ENCODE results near the gene MYMK. TPM values are rescaled to one million over a fixed set of nuclear protein-coding genes. Genes with fewer than 3 reads are reported as not detected.
A peak's percentile ranks its signal among the peaks of the same experiment; 100 is the strongest.

The MYMK gene
- total RNA-seq, 4 donors from 2014 or later, result not detected

GRCh38 chr9:133505186-133505830 lies 19.5 kb downstream of the MYMK start:
- H3K4me1 ChIP-seq, result no peaks in the 10 kb centered on the region
- intact Hi-C loops (cut with DNase I; ENCODE audit: low total_unique reads) (no loop called here), in situ Hi-C loops (cut with MboI; ENCODE audit: low sequenced_read_pairs in 4 of 4) (no loop called here)
- DNase-seq (no peak), ATAC-seq (no peak)
- H3K36me3 ChIP-seq, result no peaks in the 10 kb centered on the region
- no peak overlapping the region for H3K4me3 ChIP-seq
- H3K9me3 ChIP-seq, result peaks cover 0 to 6% (median 3%) of the 10 kb centered on the region in 3 donors
- H3K27me3 ChIP-seq, result peaks cover 8 to 14% (median 8%) of the 10 kb centered on the region in 3 donors
- TF ChIP-seq, protein P1, sequence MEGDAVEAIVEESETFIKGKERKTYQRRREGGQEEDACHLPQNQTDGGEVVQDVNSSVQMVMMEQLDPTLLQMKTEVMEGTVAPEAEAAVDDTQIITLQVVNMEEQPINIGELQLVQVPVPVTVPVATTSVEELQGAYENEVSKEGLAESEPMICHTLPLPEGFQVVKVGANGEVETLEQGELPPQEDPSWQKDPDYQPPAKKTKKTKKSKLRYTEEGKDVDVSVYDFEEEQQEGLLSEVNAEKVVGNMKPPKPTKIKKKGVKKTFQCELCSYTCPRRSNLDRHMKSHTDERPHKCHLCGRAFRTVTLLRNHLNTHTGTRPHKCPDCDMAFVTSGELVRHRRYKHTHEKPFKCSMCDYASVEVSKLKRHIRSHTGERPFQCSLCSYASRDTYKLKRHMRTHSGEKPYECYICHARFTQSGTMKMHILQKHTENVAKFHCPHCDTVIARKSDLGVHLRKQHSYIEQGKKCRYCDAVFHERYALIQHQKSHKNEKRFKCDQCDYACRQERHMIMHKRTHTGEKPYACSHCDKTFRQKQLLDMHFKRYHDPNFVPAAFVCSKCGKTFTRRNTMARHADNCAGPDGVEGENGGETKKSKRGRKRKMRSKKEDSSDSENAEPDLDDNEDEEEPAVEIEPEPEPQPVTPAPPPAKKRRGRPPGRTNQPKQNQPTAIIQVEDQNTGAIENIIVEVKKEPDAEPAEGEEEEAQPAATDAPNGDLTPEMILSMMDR (IDR thresholded peaks at IDR 0.05 in 4 of 5, conservative IDR thresholded peaks at IDR 0.05 in 1 of 5), result no peak
- no peak for TF ChIP-seq POLR2A (IDR thresholded peaks at IDR 0.05)
- H3K27ac ChIP-seq, result peak overlapping the region in 2 of 4 donors; percentile 18 to 54

DNA sequence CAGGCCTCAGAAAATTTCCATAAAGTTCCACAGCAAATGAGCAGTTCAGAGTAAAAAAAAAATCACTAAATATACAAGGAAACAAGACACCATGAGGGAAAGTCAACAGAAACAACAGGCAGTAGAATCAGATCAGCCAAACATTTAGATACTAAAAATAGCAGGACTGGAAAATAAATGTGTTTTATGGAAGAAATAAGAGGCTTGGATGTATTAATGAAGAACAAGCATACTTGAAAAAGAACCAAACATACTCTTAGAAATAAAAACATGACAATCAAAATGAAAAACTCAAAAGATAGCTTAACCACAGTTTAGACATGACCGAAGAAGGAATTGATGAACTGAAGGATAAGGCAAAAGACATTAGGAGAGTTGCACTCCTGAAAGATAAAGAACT lies 22.6 kb downstream of the MYMK start:
- Histone ChIP-seq H3K9me3 (peaks cover 0 to 6% (median 3%) of the 10 kb centered on the region in 3 donors), H3K27me3 (peaks cover 0 to 7% (median 0%) of the 10 kb centered on the region in 3 donors), H3K4me1 (no peaks in the 10 kb centered on the region), H3K27ac (no peak overlapping the region), H3K36me3 (no peaks in the 10 kb centered on the region), H3K4me3 (no peak overlapping the region)
- ATAC-seq (no peak), DNase-seq (no peak)
- in situ Hi-C loops (cut with MboI; ENCODE audit: low sequenced_read_pairs in 4 of 4) (no loop called here), intact Hi-C loops (cut with DNase I; ENCODE audit: low total_unique reads) (no loop called here)
- no peak for TF ChIP-seq POLR2A (IDR thresholded peaks at IDR 0.05)
- TF ChIP-seq, protein P1 (IDR thresholded peaks at IDR 0.05 in 4 of 5, conservative IDR thresholded peaks at IDR 0.05 in 1 of 5), result no peak

DNA sequence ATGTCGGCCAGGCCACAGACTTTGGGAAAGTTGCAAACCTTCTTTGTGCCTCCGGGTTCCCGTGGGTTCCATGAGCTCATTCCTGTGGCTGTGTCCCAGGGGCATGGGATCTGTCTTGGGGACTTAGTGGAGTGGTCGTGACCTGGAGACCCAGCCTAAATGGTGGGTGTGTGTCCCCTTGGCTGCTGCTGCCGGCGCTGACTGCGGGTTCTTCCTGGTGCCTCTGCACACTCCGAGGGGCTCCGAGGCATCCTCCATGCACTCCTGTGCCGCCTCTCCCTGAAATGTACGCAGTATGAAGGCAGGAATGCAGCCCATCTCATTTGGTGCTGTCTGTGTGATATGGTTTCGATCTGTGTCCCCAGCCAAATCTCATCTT lies 24.9 kb downstream of the MYMK start:
- Histone ChIP-seq H3K36me3 (no peaks in the 10 kb centered on the region), H3K9me3 (peaks cover 0 to 6% (median 3%) of the 10 kb centered on the region in 3 donors), H3K4me3 (no peak overlapping the region), H3K27ac (peak overlapping the region in 1 of 4 donors; percentile 41), H3K4me1 (no peaks in the 10 kb centered on the region), H3K27me3 (peaks cover 0 to 7% (median 2%) of the 10 kb centered on the region in 3 donors)
- no peak for ATAC-seq
- intact Hi-C loops (cut with DNase I; ENCODE audit: low total_unique reads), result no loop called here
- no peak for DNase-seq
- TF ChIP-seq, protein P1 (IDR thresholded peaks at IDR 0.05 in 4 of 5, conservative IDR thresholded peaks at IDR 0.05 in 1 of 5), result no peak
- TF ChIP-seq POLR2A (IDR thresholded peaks at IDR 0.05), result no peak
- in situ Hi-C loops (cut with MboI; ENCODE audit: low sequenced_read_pairs in 4 of 4), result loop anchor here in 1 of 4 donors (25.0 kb wide), 1 partner anchor 313 kb away; no protein-coding TSS in a partner anchor

DNA sequence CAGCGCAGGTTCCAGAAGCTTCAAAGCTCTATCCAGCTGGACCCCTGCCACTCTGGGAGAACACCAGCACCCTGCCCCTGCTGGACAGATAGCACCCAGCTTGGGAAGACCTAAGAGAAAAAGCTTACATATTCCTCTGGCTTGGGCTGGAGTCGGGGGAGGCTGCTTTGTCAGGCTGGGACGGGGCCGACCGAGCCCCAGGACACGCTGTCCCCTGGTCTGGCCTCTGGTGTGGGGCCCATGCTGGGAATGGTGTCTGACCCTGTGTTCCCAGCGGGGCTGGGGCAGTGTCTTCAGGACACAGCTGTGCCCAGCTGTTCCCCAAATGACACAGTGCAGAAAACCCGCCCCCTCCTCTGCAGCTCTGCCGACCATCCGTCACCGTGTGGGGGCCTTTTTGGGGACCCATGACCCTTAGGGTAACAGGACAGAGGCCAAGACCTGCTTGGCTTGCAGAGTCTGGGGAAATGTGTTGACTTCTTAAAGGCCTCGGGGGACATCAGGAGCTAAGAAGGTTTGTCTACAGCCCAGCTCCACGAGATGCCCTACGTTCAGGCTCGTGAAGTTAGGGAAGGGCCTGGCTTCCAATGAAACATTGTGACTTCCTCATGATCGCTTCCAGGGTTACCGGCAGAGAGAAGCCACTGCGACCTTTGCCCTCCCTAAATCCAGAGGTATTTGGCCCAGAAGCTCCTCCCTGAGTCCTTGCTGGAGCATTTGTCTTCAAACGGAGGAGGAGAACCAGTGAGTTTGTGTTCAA lies 25.4 kb downstream of the MYMK start:
- H3K27ac ChIP-seq, result peak overlapping the region in 1 of 4 donors; percentile 41
- H3K36me3 ChIP-seq, result no peaks in the 10 kb centered on the region
- TF ChIP-seq POLR2A (IDR thresholded peaks at IDR 0.05), result no peak
- TF ChIP-seq, protein P1 (IDR thresholded peaks at IDR 0.05 in 4 of 5, conservative IDR thresholded peaks at IDR 0.05 in 1 of 5), result no peak
- DNase-seq, result no peak
- H3K4me3 ChIP-seq, result no peak overlapping the region
- H3K9me3 ChIP-seq, result peaks cover 0 to 6% (median 3%) of the 10 kb centered on the region in 3 donors
- intact Hi-C loops (cut with DNase I; ENCODE audit: low total_unique reads) (no loop called here), in situ Hi-C loops (cut with MboI; ENCODE audit: low sequenced_read_pairs in 4 of 4) (loop anchor here in 1 of 4 donors (25.0 kb wide), 1 partner anchor 312 kb away; no protein-coding TSS in a partner anchor)
- peaks cover 0 to 7% (median 2%) of the 10 kb centered on the region in 3 donors for H3K27me3 ChIP-seq
- H3K4me1 ChIP-seq, result no peaks in the 10 kb centered on the region
- peak in 1 of 2 donors; percentile 54 for ATAC-seq
